Stimulated activated CD4-positive, alpha-beta T cell treated with anti-CD3 and anti-CD28 coated beads, Interleukin-15, amount 100 ng/mL, for 1 hour (primary cell): ENCODE results near the gene SLC26A9.

ENCODE experiments used
- DNase-seq, 2 donors: peaks; one replicate each; pipeline ENCODE4 v3.0.0-alpha.2; 2020; ENCODE audit warnings: low read depth in 1 of 2, low spot score in 1 of 2

The SLC26A9 gene

GRCh38 chr1:205973377-205974232, 30.3 kb upstream of the SLC26A9 start:
- DNase-seq, result no peak

DNA sequence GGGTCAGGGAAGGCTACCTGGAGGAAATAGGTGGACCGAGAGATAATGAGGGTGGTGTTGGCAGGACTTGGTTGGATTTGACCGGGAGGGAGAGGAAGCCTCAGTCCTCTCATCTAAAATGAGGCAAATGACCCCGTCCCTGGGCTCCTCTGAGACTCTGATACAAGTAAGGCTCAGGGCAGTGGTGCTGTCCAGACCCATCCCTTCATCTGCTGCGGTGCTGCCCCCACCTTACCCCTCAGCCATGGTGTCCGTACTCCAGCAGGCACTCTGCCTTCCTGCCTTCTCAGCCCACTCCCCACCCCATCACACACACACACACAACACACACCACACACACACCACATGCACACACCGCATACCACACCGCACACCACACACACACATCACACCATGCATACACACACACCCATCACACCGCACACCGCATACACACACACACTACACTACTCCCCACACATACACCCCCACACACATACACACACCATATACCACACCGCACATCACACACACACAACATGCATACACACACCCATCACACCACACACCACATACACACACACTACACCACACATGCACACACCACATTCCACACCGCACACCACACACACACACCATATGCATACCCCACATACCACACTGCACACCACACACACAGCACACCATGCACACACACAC, 29.4 kb upstream of the SLC26A9 start:
- DNase-seq, result no peak

DNA sequence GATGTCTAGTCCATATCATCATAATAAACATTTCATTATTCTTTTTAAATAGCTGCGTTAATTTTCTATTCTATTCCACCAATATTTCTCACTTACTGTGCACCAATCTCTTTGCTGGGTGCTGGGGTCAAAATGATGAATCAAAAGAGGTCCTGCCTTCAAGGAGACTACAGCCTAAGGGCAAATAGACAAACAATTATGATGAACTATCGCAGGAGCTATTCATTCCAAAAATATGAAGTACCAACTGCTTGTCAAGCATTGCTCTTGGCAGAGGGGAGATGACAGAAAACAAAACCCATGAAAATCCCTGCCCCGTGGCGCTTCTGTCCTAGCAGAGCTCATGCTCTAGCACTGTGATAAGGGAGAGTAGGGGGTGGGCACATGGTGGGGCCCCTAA, 28.8 kb upstream of the SLC26A9 start:
- DNase-seq, result no peak

- DNase-seq, result no peak
These were observed 27.8 kb upstream of the SLC26A9 start for GRCh38 chr1:205971082-205971481.

DNA sequence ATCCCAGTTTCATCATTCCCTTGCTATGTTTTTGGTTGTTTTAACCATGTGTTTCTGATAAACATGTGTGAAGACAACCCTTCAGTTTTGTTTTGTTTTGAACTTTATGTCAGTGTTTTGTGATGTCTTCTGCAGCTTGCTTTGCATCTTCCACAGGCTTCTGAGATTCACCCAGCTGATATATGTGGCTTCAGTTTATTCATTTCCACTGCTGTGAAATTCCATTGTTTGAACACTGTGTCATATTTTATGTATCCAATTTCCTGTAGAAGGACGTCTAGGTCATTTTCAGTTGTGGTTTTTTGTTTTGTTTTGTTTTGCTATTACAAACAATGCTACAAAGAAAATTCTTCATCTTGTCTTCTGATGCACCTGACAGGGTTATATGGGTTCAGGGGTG, 27.2 kb upstream of the SLC26A9 start:
- DNase-seq, result no peak

DNA sequence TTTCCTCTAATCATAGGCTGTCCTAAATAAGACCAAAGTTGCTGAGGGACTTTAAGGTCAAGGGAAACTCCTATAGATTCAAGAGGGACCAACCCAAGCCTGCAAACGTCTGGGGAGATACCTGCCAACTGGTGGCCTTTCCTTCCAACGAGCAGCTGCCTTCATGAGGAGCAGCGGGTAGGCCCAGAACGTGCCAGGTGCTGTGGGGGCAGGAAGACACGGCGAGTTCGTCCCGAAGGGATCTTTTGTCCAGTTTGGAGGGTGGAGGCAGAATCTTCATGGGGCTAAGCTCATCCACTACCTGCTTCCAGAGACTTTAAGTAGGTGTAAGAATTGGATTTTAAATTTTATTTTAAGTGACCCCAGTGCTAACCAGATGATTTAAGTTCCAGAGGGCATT, 26.0 kb upstream of the SLC26A9 start:
- DNase-seq, result no peak

DNA sequence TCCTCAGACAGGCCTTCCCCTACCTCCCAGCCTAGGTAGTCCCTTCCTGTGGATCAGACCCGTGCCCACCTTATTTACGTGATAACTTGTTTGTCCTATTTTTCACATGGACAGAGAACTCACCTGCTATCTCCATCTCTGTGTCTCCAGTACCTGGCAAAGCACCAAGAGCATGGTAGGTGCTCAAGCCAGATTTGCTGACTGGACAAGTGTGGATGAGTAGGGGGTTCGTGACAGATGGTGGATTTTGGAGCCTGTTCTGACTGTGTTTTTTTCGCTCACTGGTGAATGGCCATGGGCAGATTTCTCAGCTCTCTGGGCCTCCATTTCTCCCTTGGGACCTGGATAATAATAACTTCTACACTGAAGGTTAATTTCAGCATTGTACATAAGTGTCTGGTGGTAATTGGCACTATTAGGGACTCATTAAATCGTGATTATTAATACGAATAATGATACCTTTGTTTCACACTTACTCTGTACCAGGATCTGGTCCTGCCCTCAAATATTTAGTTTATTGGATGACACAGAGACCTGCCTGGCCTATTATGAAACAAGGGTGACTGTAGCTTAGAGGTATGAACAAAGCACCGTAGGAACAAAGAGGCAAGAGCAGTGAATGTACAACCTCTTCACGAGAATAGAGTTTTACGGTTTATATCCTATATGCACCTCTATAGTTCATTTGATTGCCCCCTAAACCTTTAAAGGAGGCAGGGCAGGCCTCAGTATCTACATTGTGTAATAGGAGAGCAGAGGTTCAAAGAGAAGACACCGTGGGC, 24.5 kb upstream of the SLC26A9 start:
- no peak for DNase-seq

- no peak for DNase-seq
These were observed 22.0 kb upstream of the SLC26A9 start for GRCh38 chr1:205965036-205965884.

DNA sequence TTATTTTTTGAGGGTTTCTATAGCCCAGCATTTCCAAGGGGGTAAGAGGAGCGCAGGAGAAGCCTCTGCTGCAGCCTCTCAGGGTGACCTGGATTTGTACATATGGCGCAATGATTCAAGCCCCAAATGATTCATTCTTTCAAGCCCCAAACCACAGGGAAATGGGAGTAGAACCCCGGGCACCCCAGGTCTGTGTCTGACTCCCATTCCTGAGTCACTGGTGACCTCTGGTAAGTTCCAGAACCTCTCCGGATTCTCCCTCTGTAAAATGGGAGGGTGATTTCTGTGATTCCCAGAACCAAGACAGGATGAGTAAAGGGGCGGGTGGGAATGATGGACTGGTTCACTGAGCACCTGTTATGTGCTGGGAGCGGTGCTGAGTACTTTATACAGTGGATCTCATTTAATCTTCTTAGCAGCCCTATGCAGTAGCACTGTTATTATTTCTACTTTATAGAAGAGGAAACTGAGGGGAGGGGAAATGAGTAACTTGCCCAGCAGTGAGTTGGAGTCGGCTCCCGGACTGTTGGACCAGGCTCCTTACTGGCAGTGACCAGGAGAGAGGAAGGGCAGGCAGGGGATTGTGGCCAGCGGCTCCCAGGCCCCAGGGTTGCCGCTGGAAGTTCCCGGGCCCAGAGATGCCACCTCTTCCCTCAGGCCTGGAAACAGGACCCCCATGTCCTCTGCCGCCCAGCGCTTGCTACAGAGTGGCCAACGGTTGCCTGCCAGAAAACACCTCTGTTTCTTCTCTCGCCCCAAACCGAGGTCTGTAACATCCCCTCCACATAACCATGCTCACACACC, 20.3 kb upstream of the SLC26A9 start:
- no peak for DNase-seq

DNA sequence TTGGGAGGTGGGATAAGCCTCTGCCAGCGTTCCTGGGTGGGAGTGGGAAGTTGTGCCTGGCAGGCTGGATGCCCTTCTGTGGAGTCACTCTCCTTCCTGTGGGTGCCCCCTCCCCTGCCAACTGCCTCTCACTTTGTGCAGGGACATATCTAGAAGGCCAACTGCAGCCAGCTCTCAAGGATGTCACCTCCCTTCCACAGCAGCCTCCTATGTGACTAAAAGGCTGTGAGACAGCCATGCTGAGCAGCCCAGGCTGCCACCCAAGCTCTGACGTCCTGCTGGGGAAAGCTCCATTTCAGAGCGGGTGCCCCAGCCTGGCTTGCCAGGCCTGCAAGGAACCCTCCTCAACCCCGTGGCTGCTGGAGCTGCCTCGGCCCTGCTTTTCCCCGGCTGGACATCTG, 19.6 kb upstream of the SLC26A9 start:
- DNase-seq, result no peak

- DNase-seq, result no peak
These were observed 18.9 kb upstream of the SLC26A9 start for GRCh38 chr1:205961991-205962820.

DNA sequence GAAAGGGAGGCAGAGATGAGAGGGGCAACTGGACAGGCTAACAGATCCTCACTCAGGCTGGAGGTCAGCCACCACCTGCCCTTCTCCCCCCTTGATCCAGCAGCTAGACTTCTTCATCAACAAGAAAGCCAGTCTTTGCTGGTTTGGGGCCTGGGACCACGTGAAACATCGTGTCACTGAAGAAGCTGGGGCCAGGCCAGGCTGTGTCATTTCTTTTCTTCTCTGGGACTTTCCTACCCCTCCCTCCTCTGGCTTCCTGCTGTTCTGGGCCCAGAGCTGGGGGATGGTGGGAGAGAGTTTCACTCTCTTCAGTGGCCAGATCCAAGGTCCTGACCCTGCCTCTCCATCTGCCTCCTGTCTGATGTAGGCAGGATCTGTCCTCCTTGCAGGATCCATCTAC, 18.1 kb upstream of the SLC26A9 start:
- no peak for DNase-seq

- no peak for DNase-seq
These were observed 16.5 kb upstream of the SLC26A9 start for GRCh38 chr1:205959789-205960188.

DNA sequence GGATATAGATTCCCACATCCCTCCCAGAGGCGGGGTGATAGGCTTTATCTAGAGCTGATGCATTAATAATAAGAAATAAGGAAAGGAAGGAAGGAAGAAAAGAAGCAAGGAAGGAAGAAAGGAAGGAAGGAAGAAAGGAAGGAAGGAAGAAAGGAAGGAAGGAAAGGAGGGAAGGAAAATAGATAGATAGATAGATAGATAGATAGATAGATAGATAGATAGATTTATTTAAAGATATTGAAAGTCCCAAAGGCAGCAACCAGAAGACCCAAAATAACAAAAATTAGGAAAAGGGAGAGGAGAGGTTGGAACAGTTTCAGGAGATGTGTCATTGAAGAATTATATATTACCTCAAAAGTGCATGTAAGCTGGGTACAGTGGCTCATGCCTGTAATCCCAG, 12.2 kb upstream of the SLC26A9 start:
- DNase-seq, result no peak

- DNase-seq, result no peak
These were observed 11.7 kb upstream of the SLC26A9 start for GRCh38 chr1:205954819-205955404.

DNA sequence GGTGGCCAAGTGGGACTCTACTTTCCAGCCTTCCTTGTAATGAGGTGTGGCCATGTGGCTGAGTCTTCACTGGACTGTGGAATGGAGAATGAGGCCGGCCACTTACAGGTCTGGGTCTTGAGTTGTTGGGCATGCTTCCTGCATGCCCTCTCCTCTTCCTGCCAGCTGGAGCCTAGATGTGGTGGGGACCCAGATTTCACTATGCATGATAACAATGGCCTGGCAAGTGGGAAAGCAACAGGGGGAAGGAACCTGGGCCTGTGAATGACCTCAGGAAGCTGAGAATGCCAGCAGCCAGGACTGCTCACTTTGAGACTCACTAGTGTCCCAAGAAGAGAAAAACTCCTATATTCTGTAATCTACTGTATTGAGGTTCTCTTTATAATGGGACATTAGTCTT, 8.5 kb upstream of the SLC26A9 start:
- no peak for DNase-seq

- DNase-seq, result no peak
These were observed 7.7 kb upstream of the SLC26A9 start for GRCh38 chr1:205950826-205951549.

DNA sequence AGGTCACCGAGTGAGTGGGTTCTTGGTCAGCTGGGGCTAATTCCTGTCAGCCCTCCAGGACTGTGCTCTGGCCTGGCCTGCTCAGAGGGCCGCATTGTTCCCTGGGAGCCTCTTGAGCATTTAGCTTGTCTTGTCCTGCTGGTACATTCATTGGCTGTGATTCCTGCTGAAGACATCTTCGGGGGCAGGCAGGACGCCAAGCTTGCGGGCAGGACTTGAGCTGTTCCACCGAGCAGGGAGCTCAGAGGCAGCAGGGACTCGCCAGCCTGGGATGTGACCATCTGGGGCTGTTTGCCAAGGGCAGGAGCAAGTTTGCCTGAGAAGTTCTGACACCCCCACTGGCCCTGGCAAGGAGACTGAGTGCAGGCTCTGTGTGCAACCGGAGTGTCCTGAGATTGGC, 7.0 kb upstream of the SLC26A9 start:
- no peak for DNase-seq
